K562 (cell line): Measurements from ENCODE around the gene GRB10.

Experiments
- ATF3 ChIP-seq, 2 experiments: fragments of 450-650 bp in 1 of 2; sonication (generic) in 1 of 2; formaldehyde crosslinking in 1 of 2; IDR thresholded peaks in 1 of 2; conservative IDR thresholded peaks in 1 of 2; 2 replicates each; pipeline versions ENCODE4 v1.6.1 to v1.8.1; 2016 to 2023; ENCODE audit warnings: mild to moderate bottlenecking in 2 of 2, moderate library complexity in 2 of 2, inconsistent platforms in 1 of 2, missing genetic modification reagents in 1 of 2
- BMI1 ChIP-seq: fragments of 150-350 bp; IDR thresholded peaks from 2 replicates; pipeline ENCODE4 v1.6.1; 2014; ENCODE audit warnings: low read length
- GABPB1 ChIP-seq: sonication (generic); formaldehyde crosslinking; IDR thresholded peaks from 2 replicates; pipeline ENCODE4 v1.8.0; 2022; ENCODE audit warnings: mild to moderate bottlenecking, missing genetic modification reagents
- MEF2A ChIP-seq: IDR thresholded peaks from 2 replicates; pipeline ENCODE4 v1.6.1; 2011; ENCODE audit warnings: low read depth, mild to moderate bottlenecking, low read length, moderate library complexity; ENCODE audit not compliant: control insufficient read depth
- POLR2A ChIP-seq: fragments of 450-650 bp; conservative IDR thresholded peaks from 2 replicates; pipeline ENCODE4 v1.6.1; 2016
- POLR2AphosphoS5 ChIP-seq: IDR thresholded peaks from 2 replicates; pipeline ENCODE4 v1.6.1; 2011; ENCODE audit warnings: mild to moderate bottlenecking, low read depth, low read length, moderate library complexity; ENCODE audit not compliant: control insufficient read depth, insufficient read depth
- POU5F1 ChIP-seq: fragments of 150-350 bp; IDR thresholded peaks from 2 replicates; pipeline ENCODE4 v1.6.1; 2014; ENCODE audit warnings: borderline replicate concordance, low read length, low read depth, mild to moderate bottlenecking; ENCODE audit not compliant: partially characterized antibody
- RBBP5 ChIP-seq: fragments of 200-600 bp; sonication (generic); IDR thresholded peaks from 2 replicates; pipeline ENCODE4 v1.6.1; 2012; ENCODE audit warnings: borderline replicate concordance, mild to moderate bottlenecking, low read length, control low read depth, inconsistent platforms; ENCODE audit not compliant: insufficient read depth, poor library complexity, severe bottlenecking
- SRSF9 ChIP-seq: fragments of 200-400 bp; formaldehyde crosslinking; IDR thresholded peaks from 2 replicates; pipeline ENCODE4 v1.6.1; 2017; ENCODE audit warnings: low read depth, low read length, borderline replicate concordance
- XRCC3 ChIP-seq: fragments of 450-650 bp; IDR thresholded peaks from 2 replicates; pipeline ENCODE4 v1.6.1; 2017; ENCODE audit warnings: mild to moderate bottlenecking, moderate library complexity
- ZFX ChIP-seq: sonication (generic); formaldehyde crosslinking; IDR thresholded peaks from 2 replicates; pipeline ENCODE4 v1.8.0; 2022; ENCODE audit warnings: mild to moderate bottlenecking, missing genetic modification reagents, moderate library complexity
- ZNF133 ChIP-seq: fragments of 250-450 bp; sonication (Bioruptor Pico); IDR thresholded peaks from 2 replicates; pipeline ENCODE4 v1.4.0; 2020; ENCODE audit warnings: mild to moderate bottlenecking
- TF ChIP-seq, protein P1 (sequence below): fragments of 450-650 bp; IDR thresholded peaks from 2 replicates; pipeline ENCODE4 v1.6.1; 2016; ENCODE audit warnings: missing biosample characterization, missing genetic modification characterization
- TF ChIP-seq, protein P2 (sequence below), 3 experiments: IDR thresholded peaks in 2 of 3; conservative IDR thresholded peaks in 1 of 3; 2 replicates each; pipeline ENCODE4 v1.5.1; 2011 to 2012; ENCODE audit warnings: low read length in 3 of 3, mild to moderate bottlenecking in 3 of 3, control low read depth in 2 of 3, improper control_type of control experiment in 1 of 3, inconsistent platforms in 1 of 3, low read depth in 1 of 3, mixed read lengths in 1 of 3, moderate library complexity in 1 of 3; ENCODE audit not compliant: insufficient read depth in 2 of 3

- TF ChIP-seq, protein P1, sequence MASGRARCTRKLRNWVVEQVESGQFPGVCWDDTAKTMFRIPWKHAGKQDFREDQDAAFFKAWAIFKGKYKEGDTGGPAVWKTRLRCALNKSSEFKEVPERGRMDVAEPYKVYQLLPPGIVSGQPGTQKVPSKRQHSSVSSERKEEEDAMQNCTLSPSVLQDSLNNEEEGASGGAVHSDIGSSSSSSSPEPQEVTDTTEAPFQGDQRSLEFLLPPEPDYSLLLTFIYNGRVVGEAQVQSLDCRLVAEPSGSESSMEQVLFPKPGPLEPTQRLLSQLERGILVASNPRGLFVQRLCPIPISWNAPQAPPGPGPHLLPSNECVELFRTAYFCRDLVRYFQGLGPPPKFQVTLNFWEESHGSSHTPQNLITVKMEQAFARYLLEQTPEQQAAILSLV (tag): no peak
- TF ChIP-seq POLR2A: no peak
- no peak for TF ChIP-seq RBBP5
- TF ChIP-seq, protein P2, sequence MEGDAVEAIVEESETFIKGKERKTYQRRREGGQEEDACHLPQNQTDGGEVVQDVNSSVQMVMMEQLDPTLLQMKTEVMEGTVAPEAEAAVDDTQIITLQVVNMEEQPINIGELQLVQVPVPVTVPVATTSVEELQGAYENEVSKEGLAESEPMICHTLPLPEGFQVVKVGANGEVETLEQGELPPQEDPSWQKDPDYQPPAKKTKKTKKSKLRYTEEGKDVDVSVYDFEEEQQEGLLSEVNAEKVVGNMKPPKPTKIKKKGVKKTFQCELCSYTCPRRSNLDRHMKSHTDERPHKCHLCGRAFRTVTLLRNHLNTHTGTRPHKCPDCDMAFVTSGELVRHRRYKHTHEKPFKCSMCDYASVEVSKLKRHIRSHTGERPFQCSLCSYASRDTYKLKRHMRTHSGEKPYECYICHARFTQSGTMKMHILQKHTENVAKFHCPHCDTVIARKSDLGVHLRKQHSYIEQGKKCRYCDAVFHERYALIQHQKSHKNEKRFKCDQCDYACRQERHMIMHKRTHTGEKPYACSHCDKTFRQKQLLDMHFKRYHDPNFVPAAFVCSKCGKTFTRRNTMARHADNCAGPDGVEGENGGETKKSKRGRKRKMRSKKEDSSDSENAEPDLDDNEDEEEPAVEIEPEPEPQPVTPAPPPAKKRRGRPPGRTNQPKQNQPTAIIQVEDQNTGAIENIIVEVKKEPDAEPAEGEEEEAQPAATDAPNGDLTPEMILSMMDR (IDR thresholded peaks at IDR 0.05 in 2 of 3, conservative IDR thresholded peaks at IDR 0.05 in 1 of 3; ENCODE audit: insufficient read depth in 2 of 3, low read depth in 1 of 3, low read length in 3 of 3): no peak
- no peak for TF ChIP-seq MEF2A
- TF ChIP-seq POLR2AphosphoS5: no peak
- TF ChIP-seq SRSF9: no peak
- TF ChIP-seq GABPB1 (CRISPR knock-in tag): no peak
- no peak for TF ChIP-seq ZFX (CRISPR knock-in tag)
- TF ChIP-seq POU5F1: no peak
- no peak for TF ChIP-seq ZNF133 (CRISPR knock-in tag)
- no peak for TF ChIP-seq ATF3 (IDR thresholded peaks at IDR 0.05)
- TF ChIP-seq ATF3 (CRISPR knock-in tag; conservative IDR thresholded peaks at IDR 0.05): no peak
- no peak for TF ChIP-seq XRCC3
- no peak for TF ChIP-seq BMI1
Measured at GRCh38 chr7:50628434-50629084, 154.1 kb downstream of the GRB10 start.
